ENCODE data around the gene PML.

Gene PML

DNA sequence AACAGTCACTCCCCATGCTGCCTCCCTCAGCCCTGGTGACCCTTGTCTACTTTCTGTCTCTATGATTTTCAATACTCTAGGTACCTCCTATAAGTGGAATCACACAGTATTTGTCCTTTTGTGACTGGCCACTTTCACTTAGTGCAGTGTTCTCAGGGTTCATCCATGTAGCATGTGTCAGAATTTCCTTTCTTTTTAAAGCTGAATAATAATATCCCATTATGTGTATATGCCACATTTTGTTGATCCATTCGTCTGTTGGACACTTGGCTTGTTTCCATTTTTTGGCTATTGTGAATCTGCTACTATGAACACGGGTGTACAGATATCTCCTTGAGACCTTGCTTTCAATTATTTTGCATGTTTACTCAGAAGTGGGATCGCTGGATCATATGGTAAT is 34.1 kb downstream of the PML start:
- Histone ChIP-seq H2AFZ (ENCODE audit: low read length) (no peak overlapping the region), H3K27me3 (ENCODE audit: insufficient read depth, low read length, poor library complexity, severe bottlenecking) (no peaks in the 10 kb centered on the region), H3F3A (ENCODE audit: low read depth) (no peaks in the 10 kb centered on the region), H3K9me3 (ENCODE audit: insufficient read depth, low read depth, low read length) (no peaks in the 10 kb centered on the region), H4K20me1 (ENCODE audit: insufficient read depth, low read length, poor library complexity, severe bottlenecking) (no peaks in the 10 kb centered on the region), H3K4me1 (ENCODE audit: insufficient read depth, low read length, poor library complexity, severe bottlenecking) (peaks cover 10% of the 10 kb centered on the region), H3K79me2 (ENCODE audit: insufficient read depth, low read length) (no peaks in the 10 kb centered on the region), H3K36me3 (ENCODE audit: insufficient read depth, low read length) (peaks cover 84% of the 10 kb centered on the region; the same call in 1 of the 2 replicates), H3K9me2 (replicated peaks; ENCODE audit: low read depth, low read length) (no peaks in the 10 kb centered on the region), H3K4me2 (ENCODE audit: low read depth, low read length, poor library complexity, severe bottlenecking) (no peak overlapping the region), H3K4me3 (ENCODE audit: low read length, poor library complexity, severe bottlenecking) (no peak overlapping the region), H3K9ac (ENCODE audit: low read depth, low read length, poor library complexity, severe bottlenecking) (no peak overlapping the region)
- TF ChIP-seq, protein P1, sequence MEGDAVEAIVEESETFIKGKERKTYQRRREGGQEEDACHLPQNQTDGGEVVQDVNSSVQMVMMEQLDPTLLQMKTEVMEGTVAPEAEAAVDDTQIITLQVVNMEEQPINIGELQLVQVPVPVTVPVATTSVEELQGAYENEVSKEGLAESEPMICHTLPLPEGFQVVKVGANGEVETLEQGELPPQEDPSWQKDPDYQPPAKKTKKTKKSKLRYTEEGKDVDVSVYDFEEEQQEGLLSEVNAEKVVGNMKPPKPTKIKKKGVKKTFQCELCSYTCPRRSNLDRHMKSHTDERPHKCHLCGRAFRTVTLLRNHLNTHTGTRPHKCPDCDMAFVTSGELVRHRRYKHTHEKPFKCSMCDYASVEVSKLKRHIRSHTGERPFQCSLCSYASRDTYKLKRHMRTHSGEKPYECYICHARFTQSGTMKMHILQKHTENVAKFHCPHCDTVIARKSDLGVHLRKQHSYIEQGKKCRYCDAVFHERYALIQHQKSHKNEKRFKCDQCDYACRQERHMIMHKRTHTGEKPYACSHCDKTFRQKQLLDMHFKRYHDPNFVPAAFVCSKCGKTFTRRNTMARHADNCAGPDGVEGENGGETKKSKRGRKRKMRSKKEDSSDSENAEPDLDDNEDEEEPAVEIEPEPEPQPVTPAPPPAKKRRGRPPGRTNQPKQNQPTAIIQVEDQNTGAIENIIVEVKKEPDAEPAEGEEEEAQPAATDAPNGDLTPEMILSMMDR (conservative IDR thresholded peaks at IDR 0.05; ENCODE audit: low read length): no peak
- no peak for TF ChIP-seq EZH2phosphoT487 (IDR thresholded peaks at IDR 0.05; ENCODE audit: borderline replicate concordance)

DNA sequence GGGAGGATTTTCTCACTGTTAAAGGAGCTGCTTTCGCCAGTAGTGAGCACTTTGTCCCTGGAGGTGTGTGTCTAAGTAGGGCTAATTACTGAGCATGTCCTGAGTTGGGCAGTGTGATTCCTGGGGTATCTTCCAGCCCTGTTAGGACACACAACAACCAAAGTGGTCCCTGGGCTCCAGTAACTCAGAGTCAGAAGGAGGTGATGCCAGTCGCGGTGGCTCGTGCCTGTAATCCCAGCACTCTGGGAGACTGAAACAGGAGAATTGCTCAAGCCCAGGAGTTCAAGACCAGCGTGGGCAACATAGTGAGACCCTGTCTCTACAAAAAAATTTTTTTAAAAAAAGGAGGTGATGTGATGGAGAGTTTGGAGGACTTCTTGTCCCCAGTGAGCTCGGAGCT is 37.5 kb downstream of the PML start:
- peaks cover 83% of the 10 kb centered on the region; the same call in 1 of the 2 replicates for H3K36me3 ChIP-seq (ENCODE audit: insufficient read depth, low read length)
- H4K20me1 ChIP-seq (ENCODE audit: insufficient read depth, low read length, poor library complexity, severe bottlenecking): no peaks in the 10 kb centered on the region
- no peaks in the 10 kb centered on the region for H3K79me2 ChIP-seq (ENCODE audit: insufficient read depth, low read length)
- TF ChIP-seq EZH2phosphoT487 (IDR thresholded peaks at IDR 0.05; ENCODE audit: borderline replicate concordance): no peak
- TF ChIP-seq, protein P1 (conservative IDR thresholded peaks at IDR 0.05; ENCODE audit: low read length): no peak
- H3K9me2 ChIP-seq (replicated peaks; ENCODE audit: low read depth, low read length): no peaks in the 10 kb centered on the region
- H2AFZ ChIP-seq (ENCODE audit: low read length): no peak overlapping the region
- no peaks in the 10 kb centered on the region for H3F3A ChIP-seq (ENCODE audit: low read depth)
- no peaks in the 10 kb centered on the region for H3K9me3 ChIP-seq (ENCODE audit: insufficient read depth, low read depth, low read length)
- no peak overlapping the region for H3K4me3 ChIP-seq (ENCODE audit: low read length, poor library complexity, severe bottlenecking)
- H3K4me2 ChIP-seq (ENCODE audit: low read depth, low read length, poor library complexity, severe bottlenecking): no peak overlapping the region
- peaks cover 10% of the 10 kb centered on the region for H3K4me1 ChIP-seq (ENCODE audit: insufficient read depth, low read length, poor library complexity, severe bottlenecking)
- H3K27me3 ChIP-seq (ENCODE audit: insufficient read depth, low read length, poor library complexity, severe bottlenecking): no peaks in the 10 kb centered on the region
- no peak overlapping the region for H3K9ac ChIP-seq (ENCODE audit: low read depth, low read length, poor library complexity, severe bottlenecking)

DNA sequence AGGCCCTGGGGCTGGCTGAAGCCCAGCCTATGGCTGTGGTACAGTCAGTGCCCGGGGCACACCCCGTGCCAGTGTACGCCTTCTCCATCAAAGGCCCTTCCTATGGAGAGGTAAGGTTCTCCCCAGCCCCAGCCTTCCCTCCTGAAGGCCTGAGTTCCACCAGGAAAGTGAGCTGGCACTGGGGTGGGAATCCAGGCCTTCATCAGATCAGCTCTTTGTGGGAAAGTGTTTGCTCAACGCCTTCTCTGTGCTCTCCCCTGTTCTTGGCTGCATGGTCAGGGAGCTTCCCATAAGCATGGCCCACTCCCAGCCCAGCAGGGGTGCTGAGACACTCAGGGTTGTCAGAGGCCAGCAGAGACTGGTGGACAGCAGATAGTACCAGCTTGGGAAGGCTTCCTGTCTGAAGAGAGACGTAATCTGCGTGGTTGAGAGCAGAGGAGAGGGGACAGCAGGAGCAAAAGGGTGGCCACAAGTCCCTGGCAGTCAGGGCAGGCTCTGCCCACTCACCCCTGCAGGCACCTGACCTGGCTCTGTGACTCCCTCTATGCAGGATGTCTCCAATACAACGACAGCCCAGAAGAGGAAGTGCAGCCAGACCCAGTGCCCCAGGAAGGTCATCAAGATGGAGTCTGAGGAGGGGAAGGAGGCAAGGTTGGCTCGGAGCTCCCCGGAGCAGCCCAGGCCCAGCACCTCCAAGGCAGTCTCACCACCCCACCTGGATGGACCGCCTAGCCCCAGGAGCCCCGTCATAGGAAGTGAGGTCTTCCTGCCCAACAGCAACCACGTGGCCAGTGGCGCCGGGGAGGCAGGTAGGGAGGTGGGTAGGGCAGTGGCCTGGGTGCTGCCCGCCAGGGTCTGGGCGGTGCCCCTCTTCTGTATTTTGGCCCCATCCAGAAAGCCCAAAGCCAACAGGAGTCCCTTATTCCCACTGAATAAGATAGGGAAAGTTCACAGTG is 38.4 kb downstream of the PML start:
- no peak overlapping the region for H2AFZ ChIP-seq (ENCODE audit: low read length)
- no peaks in the 10 kb centered on the region for H4K20me1 ChIP-seq (ENCODE audit: insufficient read depth, low read length, poor library complexity, severe bottlenecking)
- H3K4me1 ChIP-seq (ENCODE audit: insufficient read depth, low read length, poor library complexity, severe bottlenecking): peaks cover 10% of the 10 kb centered on the region
- no peaks in the 10 kb centered on the region for H3K27me3 ChIP-seq (ENCODE audit: insufficient read depth, low read length, poor library complexity, severe bottlenecking)
- TF ChIP-seq, protein P1 (conservative IDR thresholded peaks at IDR 0.05; ENCODE audit: low read length): no peak
- TF ChIP-seq EZH2phosphoT487 (IDR thresholded peaks at IDR 0.05; ENCODE audit: borderline replicate concordance): no peak
- no peak overlapping the region for H3K9ac ChIP-seq (ENCODE audit: low read depth, low read length, poor library complexity, severe bottlenecking)
- no peak overlapping the region for H3K4me3 ChIP-seq (ENCODE audit: low read length, poor library complexity, severe bottlenecking)
- H3K79me2 ChIP-seq (ENCODE audit: insufficient read depth, low read length): no peaks in the 10 kb centered on the region
- no peak overlapping the region for H3K4me2 ChIP-seq (ENCODE audit: low read depth, low read length, poor library complexity, severe bottlenecking)
- no peaks in the 10 kb centered on the region for H3K9me2 ChIP-seq (replicated peaks; ENCODE audit: low read depth, low read length)
- H3K9me3 ChIP-seq (ENCODE audit: insufficient read depth, low read depth, low read length): no peaks in the 10 kb centered on the region
- no peaks in the 10 kb centered on the region for H3F3A ChIP-seq (ENCODE audit: low read depth)
- peaks cover 82% of the 10 kb centered on the region; the same call in 1 of the 2 replicates for H3K36me3 ChIP-seq (ENCODE audit: insufficient read depth, low read length)

Data from Loucy (cell line).